ENCODE measurements around the gene FUT7.

GRCh38 chr9:137021979-137022661, 9.8 kb downstream of the FUT7 start:
- TF ChIP-seq CTCF (conservative IDR thresholded peaks at IDR 0.05; ENCODE audit: low read depth, low read length) = no peak
- no peak for TF ChIP-seq EZH2 (IDR thresholded peaks at IDR 0.05; ENCODE audit: borderline replicate concordance, low read depth, low read length, poor library complexity, severe bottlenecking)
